ENCODE data around the gene LGALS16.
A peak's percentile ranks its signal among the peaks of the same experiment; 100 is the strongest.
"Not testable (repeated sequence)": the region's sequence is repeated elsewhere in the genome, so short reads cannot be mapped to it uniquely, and the experiment has no call there.

The LGALS16 gene

DNA sequence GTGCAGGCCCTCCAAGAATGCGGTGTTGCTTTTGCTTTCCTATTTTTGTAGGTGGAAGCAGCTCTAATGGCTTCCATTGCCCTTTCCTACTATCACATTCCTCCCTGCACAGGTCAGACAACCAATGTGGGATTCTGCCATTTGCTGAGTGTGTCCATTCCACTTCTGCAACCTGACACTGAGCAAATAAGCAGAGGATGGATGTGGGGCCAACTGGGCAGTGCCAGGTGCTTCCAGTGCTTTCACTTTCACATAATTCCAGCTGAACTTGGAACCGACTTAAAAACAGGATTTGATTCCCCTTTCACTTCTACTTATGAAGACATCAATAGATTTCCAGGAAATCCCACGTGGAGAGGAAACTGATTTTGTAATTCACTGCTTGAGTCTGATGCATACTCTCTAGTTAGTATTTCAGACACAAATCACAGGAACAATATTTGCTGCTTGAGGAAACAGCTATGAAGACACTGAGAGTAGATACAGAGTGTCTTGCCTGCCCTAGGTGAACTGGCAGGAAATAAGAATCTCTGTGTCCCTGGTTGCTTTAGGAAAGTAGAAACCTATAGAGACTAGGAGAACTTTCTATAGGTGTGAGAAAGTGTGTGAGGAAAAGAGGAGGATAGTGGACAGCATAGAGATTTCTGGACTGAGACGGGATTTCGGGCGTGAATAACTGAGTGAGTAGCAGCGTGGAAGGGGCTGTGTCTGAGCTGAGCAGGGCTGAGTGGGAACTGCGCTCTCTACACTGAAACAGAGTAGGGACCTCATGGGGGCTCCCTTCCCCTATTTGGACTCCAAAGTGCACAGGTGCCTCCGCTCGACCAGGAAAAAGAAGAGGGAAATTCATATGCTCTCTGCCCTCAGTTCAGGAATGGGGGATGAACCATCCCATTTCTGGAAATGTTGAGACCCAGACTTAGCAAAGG lies 22.5 kb downstream of the LGALS16 start:
- no peak for DNase-seq (ENCODE audit: low read depth in 3 of 3)

DNA sequence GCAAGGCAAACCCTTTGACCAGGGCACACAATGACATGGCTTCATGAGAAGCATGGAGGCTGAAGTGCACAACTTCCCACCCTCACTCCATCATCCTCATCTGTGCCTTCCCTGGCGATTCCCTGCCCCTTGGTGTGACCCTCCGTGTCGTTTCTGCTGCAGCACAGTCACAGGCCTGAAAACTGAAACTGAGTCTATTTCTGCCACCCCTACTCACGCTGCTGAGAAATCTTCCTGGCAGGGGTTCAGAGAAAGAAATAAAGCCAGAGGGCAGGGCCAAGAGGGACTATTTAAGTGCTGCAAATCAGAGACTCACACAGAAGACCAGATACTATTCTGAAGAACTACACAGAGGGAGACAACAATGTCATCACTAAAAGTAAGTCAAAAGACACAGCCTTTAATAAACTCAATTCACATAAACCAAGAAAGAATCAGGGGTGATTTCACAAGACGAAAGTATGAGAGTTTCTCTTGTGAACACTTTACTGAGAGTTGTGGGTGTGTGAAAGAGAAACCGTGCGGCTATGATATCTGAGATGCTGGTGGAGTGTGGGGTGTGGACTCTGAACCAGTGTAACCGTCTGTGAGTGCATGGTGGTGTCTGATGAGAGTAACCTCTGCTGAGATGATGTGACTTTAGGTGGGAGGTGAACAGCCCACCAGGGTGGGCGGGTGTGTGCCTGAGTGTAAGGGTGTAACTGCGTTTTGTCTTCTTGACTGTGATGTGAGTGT lies 23.5 kb downstream of the LGALS16 start:
- peak; percentile 10 to 29 (median 15) for DNase-seq (ENCODE audit: low read depth in 3 of 3)

GRCh38 chr19:39679791-39680168 lies 24.1 kb downstream of the LGALS16 start:
- DNase-seq (ENCODE audit: low read depth in 3 of 3), result peak in 2 of 3 experiments; percentile 15 to 17

DNA sequence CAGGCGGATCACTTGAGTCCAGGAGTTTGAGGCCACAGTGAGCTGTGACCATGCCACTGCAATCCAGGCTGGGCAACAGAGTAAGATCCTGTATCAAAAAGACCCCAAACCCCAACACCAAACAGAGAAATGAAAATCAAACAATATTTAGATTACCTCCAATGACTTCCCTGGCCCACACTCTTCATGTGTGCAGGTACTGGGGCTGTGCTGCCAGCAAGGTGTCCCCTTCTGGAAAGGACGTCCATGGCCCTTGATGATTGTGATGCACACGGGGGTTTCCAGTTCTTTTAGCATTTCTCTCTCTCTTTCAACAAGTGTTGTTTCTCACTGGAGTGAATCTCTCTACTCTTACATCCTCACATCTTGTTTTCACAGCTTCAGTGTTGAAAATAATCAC lies 24.9 kb downstream of the LGALS16 start:
- DNase-seq (ENCODE audit: low read depth in 3 of 3), result no peak

- DNase-seq (ENCODE audit: low read depth in 3 of 3), result no peak
Measured at GRCh38 chr19:39681416-39681815, 25.7 kb downstream of the LGALS16 start.

- DNase-seq (ENCODE audit: low read depth in 3 of 3), result no peak
Measured at GRCh38 chr19:39684267-39684666, 28.6 kb downstream of the LGALS16 start.

DNA sequence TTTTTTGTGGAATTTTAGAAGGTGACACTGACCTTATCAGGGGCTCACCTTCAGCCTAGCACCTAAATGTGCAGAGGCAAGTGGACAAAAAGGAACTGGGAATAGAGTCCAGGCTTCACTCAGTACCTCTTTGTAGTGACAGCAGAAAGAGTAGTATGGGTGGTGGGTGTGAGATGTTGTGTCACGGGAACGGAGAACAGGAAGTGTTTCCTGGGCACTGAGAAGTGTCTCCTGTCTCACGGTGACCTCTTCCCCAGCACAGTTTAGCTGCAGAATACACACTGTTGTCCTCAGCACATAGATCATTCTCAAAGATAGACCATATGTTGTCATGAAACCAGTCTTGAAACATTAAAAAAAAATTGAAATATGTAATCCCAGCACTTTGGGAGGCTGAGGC lies 31.0 kb downstream of the LGALS16 start:
- no peak for DNase-seq (ENCODE audit: low read depth in 3 of 3)

DNA sequence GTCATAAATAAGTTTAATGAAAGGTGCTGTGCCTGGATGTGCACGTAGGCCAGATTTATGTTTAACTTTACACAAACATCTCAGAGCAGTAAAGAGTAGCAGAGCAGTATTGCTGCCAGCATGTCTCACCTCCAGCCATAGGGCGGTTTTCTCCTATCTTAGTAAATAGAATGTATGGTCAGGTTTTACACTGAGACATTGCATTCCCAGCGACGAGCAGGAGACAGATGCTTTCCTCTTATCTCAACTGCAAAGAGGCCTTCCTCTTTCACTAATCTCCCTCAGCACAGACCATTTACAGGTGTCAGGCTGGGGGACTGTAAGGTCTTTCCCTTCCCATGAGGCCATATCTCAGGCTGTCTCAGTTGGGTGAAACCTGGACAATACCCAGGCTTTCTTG lies 32.9 kb downstream of the LGALS16 start:
- DNase-seq (ENCODE audit: low read depth in 3 of 3), result not testable (repeated sequence)

- no peak for DNase-seq (ENCODE audit: low read depth in 3 of 3)
Measured at GRCh38 chr19:39692166-39692565, 36.5 kb downstream of the LGALS16 start.

DNA sequence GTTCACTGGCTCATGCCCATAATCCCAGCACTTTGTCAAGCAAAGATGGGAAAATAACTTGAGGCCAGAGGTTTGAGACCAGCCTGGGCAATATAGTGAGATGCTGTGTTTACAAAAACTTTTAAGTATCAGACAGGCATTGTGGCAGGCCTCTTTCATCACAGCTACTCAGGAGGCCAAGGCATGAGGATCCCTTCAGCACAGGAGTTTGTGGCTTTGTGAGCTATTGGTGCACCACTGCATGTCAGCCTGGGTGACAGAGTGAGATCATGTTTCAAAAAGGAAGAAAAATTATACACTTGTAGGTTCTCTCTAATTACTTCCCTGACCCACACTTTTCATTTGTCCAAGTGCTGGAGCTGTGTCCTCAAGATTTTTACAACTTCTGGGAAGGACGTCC lies 37.1 kb downstream of the LGALS16 start:
- no peak for DNase-seq (ENCODE audit: low read depth in 3 of 3)

DNA sequence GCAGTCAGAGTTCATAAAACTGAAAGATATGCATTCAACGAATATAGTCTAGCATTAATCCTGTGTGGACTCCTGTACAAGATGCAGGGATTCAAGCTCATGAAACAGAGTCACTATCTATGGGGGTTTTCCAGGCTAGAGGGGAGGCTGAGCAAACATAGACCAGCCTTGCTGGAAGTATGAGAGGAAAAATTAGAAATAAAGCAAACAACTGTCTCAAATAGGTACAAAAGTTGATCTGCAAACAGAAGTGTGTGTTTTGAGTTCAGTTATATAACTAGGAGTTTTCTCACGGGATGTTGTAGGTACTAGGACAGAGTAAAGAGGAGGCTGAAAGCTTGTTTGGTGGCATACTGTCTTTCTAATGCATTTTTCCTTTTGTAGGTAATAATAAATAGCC lies 40.0 kb downstream of the LGALS16 start:
- DNase-seq (ENCODE audit: low read depth in 3 of 3), result no peak

- no peak for DNase-seq (ENCODE audit: low read depth in 3 of 3)
Measured at GRCh38 chr19:39696387-39696786, 40.7 kb downstream of the LGALS16 start.

DNA sequence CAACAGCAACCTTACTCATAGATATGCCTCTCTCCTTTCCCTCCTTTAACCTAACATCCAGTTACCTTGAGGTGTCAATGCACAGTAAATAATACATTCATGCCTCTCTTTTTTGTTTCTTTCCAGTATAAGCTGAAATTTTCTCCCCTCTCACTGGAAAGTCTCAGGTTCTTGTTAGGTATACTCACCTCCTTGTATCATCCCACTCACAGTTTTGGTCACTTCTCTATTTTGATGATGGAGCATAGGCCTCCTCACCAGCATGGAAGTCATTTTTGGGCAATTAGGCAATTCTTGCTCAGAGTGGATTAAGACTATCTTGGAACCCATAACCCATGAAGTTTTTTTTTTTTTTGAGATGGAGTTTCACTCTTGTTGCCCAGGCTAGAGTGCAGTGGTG lies 42.8 kb downstream of the LGALS16 start:
- DNase-seq (ENCODE audit: low read depth in 3 of 3), result no peak

DNA sequence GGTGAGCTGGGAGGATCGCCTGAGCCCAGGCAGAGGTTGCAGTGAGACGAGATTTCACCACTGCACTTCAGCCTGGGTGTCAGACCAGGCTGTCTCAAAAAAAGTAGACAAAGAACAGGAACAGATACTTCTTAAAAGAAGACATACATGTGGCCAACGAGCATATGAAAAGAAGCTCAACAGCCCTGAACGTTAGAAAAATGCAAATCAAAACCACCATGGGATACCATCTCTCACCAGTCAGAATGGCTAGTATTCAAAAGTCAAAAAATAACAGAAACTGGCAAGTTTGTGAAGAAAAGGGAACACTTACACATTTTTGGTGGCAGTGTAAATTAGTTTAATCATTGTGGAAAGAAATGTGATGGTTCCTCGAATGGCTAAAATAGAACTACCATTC lies 45.6 kb downstream of the LGALS16 start:
- no peak for DNase-seq (ENCODE audit: low read depth in 3 of 3)

- DNase-seq (ENCODE audit: low read depth in 3 of 3), result no peak
Measured at GRCh38 chr19:39704181-39705044, 48.7 kb downstream of the LGALS16 start, which contains the start of gene LGALS14. TSS of gene LGALS14 (plus strand) at chr19:39704481. CDS start at chr19:39704529, 48 bp downstream.

DNA sequence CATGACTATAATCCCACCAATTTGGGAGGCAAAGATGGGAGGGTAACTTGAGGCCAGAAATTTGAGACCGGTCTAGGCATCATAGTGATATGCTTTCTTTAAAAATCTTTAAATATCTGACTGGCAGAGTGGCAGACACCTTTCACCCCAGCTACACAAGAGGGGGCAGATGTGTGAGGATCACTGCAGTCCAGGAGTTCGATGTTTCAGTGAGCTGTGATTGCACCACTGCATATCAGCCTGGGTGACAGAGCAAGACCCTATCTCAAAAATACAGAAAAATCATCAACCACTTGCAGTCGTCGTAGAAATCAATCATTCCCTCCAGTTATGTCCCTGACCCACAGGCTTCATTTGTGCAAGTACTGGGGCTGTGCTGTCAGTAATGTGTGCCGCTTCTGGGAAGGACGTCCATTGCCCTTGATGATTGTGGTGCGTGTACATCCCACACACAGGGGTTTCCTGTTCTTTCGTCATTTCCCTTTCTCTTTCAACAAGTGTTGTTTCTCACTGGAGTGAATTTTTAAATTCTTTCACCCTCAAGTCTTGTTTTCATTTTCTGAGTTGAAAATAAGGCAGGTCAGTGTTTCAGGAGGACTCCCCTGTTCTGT lies 50.0 kb downstream of the LGALS16 start:
- peak in 1 of 3 experiments; percentile 10 for DNase-seq (ENCODE audit: low read depth in 3 of 3)

DNA sequence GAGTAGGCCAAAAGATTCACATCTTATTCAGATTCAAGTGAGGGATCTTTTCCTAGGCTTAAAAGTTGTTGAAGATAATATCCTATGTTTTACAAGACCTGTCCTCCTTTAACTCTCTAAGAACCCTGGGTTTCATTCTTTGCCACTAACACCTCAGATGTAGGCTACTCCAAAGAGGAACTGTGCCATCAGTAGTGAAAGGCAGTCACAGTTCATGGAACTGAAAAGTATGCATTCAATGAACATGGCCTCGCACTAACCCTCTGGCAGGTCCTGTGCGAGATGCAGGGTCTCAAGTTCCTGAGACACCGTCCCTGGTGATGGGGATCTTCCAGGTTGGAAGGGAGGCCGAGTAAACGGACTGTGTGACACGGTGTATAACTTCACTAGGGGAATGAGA lies 52.9 kb downstream of the LGALS16 start:
- no peak for DNase-seq (ENCODE audit: low read depth in 3 of 3)

DNA sequence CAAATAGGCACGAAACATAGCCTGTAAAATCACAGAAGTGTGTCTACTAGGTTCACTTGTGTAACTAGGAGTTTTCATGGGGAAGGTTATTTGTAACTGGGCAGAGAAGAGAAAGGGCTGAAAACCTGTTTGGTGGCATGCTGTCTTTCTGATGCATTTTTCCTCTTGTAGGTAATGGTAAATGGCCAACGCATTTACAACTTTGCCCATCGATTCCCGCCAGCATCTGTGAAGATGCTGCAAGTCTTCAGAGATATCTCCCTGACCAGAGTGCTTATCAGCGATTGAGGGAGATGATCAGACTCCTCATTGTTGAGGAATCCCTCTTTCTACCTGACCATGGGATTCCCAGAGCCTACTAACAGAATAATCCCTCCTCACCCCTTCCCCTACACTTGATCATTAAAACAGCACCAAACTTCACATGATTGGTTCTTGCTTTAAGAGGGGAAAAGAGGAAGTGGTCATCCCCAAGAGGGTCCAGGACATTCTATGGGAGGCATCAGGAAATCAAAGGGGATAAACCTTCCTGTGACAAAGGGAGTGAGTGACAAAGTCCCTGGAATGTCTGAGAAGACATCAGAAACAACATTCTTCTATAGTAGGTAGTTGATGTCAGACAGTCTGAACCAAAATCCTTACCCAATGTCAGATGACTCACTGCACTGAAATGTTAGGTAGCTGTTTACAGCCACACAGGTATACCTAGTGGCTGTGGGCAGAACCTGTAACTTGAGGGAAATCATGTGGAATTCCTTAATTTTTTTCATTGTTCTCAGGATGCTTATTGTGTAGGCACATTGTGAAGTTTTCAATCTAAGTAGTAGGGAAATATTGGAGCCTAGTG lies 53.5 kb downstream of the LGALS16 start:
- DNase-seq (ENCODE audit: low read depth in 3 of 3), result no peak
